ENCODE data around the gene EFTUD2.

- TF ChIP-seq, protein P1, sequence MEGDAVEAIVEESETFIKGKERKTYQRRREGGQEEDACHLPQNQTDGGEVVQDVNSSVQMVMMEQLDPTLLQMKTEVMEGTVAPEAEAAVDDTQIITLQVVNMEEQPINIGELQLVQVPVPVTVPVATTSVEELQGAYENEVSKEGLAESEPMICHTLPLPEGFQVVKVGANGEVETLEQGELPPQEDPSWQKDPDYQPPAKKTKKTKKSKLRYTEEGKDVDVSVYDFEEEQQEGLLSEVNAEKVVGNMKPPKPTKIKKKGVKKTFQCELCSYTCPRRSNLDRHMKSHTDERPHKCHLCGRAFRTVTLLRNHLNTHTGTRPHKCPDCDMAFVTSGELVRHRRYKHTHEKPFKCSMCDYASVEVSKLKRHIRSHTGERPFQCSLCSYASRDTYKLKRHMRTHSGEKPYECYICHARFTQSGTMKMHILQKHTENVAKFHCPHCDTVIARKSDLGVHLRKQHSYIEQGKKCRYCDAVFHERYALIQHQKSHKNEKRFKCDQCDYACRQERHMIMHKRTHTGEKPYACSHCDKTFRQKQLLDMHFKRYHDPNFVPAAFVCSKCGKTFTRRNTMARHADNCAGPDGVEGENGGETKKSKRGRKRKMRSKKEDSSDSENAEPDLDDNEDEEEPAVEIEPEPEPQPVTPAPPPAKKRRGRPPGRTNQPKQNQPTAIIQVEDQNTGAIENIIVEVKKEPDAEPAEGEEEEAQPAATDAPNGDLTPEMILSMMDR (IDR thresholded peaks at IDR 0.05 in 8 of 11, conservative IDR thresholded peaks at IDR 0.05 in 3 of 11) = no peak
- TF ChIP-seq POLR2A (IDR thresholded peaks at IDR 0.05) (no peak), POLR2AphosphoS5 (IDR thresholded peaks at IDR 0.05) (no peak)
These were observed 94.7 kb downstream of the EFTUD2 start for GRCh38 chr17:44804302-44805089.
